Hepatic stellate cell (primary cell): ENCODE measurements around the gene DDX39A.

Experiments
- DNase-seq: peaks from one replicate; pipeline ENCODE4 v3.0.0; 2011; ENCODE audit warnings: low spot score

The DDX39A gene

GRCh38 chr19:14434543-14435319 lies 15.6 kb upstream of the DDX39A start:
- peak; percentile 73 for DNase-seq

GRCh38 chr19:14433554-14434501 lies 14.7 kb upstream of the DDX39A start:
- DNase-seq, result no peak

GRCh38 chr19:14432791-14433553 lies 13.8 kb upstream of the DDX39A start, which contains the start of gene PKN1:
Gene PKN1 (plus strand): TSS chr19:14433306. CDS start chr19:14433522, 216 bp downstream.
- peak; percentile 75 for DNase-seq

GRCh38 chr19:14430712-14431111 lies 11.6 kb upstream of the DDX39A start:
- no peak for DNase-seq

- DNase-seq, result no peak
These were observed 9.8 kb upstream of the DDX39A start for GRCh38 chr19:14428882-14429416.

GRCh38 chr19:14427461-14427860 lies 8.3 kb upstream of the DDX39A start:
- DNase-seq, result no peak

GRCh38 chr19:14425696-14426138 lies 6.6 kb upstream of the DDX39A start:
- no peak for DNase-seq

- peak; percentile 94 for DNase-seq
These were observed 360 bp downstream of the DDX39A start for GRCh38 chr19:14418856-14419105.

- peak; percentile 5 for DNase-seq
These were observed 2.3 kb downstream of the DDX39A start for GRCh38 chr19:14416817-14417231.

GRCh38 chr19:14414926-14415690 lies 4.0 kb downstream of the DDX39A start:
- DNase-seq, result no peak

GRCh38 chr19:14413693-14414181 lies 5.4 kb downstream of the DDX39A start:
- DNase-seq, result peak; percentile 75

- no peak for DNase-seq
These were observed 6.0 kb downstream of the DDX39A start for GRCh38 chr19:14412996-14413692.

- DNase-seq, result no peak
These were observed 6.7 kb downstream of the DDX39A start for GRCh38 chr19:14412324-14412995.

GRCh38 chr19:14411938-14412245 lies 7.2 kb downstream of the DDX39A start:
- DNase-seq, result no peak

- DNase-seq, result no peak
These were observed 7.8 kb downstream of the DDX39A start for GRCh38 chr19:14411161-14411937.

GRCh38 chr19:14410091-14411051 lies 8.8 kb downstream of the DDX39A start:
- DNase-seq, result no peak

GRCh38 chr19:14409146-14410023 lies 9.8 kb downstream of the DDX39A start:
- DNase-seq, result no peak
